Retinal pigment epithelial cell (primary cell): ENCODE data around the gene ISG20.

Source experiments
- DNase-seq: peaks from one replicate; pipeline ENCODE4 v3.0.0-alpha.2; 2010; ENCODE audit warnings: low read depth
- H3K4me3 ChIP-seq: 2 replicates; pipeline ENCODE4 v1.5.1; 2011; ENCODE audit warnings: mild to moderate bottlenecking, low read length, control low read depth, moderate library complexity
- CTCF ChIP-seq: conservative IDR thresholded peaks from 2 replicates; pipeline ENCODE4 v1.5.1; 2011; ENCODE audit warnings: low read depth, low read length, control low read depth, inconsistent platforms

The ISG20 gene

DNA sequence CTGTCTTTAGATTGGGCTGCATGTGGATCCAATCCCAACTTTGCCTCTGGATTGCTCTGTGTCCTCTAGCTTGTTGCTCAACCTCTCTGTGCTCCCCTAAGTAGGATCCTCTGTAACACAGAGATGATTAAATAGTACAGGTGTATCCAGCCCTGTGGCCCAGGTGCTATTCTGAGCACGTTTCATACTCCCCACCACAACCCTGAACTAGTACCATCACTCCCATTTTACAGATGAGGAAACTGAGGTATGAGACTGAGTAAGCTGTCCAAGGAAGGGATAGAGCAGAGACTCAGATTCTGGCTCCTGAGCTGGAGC, 7.2 kb downstream of the ISG20 start:
- no peak overlapping the region for H3K4me3 ChIP-seq
- no peak for TF ChIP-seq CTCF

GRCh38 chr15:88646951-88647350, 8.1 kb downstream of the ISG20 start:
- DNase-seq: no peak
- H3K4me3 ChIP-seq: no peak overlapping the region
- no peak for TF ChIP-seq CTCF

More for the DNA sequence above, 7.2 kb downstream of the ISG20 start:
- no peak for DNase-seq

DNA sequence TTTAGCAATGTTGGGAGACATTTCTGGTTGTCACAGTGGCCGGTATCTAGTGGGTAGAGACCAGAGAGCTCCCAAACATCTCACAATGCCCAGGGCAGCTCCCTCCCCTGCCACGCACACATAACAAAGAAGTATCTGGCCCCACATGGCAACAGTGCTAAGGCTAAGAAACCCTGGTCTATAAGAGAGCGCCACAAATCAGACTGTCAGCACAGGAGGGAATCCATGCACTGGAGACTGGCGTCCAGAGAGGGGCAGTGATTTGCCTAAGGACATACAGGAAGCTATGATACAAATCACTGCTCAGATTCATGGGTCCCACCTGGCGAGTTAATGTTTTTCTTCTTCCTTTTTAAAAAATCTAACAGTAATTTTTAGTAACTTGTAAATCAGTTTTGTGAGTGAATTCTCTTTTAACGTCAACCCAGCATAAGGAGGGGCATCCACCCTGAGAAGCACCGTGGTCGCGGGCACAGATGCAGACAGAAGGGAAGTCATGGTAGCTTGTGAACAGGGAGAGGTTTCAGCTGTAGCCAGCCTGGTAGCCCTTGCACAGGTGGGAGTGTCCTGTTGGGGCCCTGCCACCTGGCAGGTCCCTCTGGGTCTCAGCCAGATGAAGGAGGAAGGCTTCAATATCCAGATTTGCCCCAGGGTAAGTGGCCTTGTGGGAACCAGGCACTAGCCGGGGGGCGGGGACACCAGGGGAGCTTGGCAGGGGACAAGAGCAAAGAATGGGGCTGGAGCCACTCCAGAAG, 8.7 kb downstream of the ISG20 start:
- DNase-seq: no peak

GRCh38 chr15:88648357-88649214, 9.8 kb downstream of the ISG20 start:
- no peak for TF ChIP-seq CTCF
- peak; percentile 68 for DNase-seq
- no peak overlapping the region for H3K4me3 ChIP-seq

More for the DNA sequence above, 8.7 kb downstream of the ISG20 start:
- TF ChIP-seq CTCF: no peak
- H3K4me3 ChIP-seq: no peak overlapping the region

DNA sequence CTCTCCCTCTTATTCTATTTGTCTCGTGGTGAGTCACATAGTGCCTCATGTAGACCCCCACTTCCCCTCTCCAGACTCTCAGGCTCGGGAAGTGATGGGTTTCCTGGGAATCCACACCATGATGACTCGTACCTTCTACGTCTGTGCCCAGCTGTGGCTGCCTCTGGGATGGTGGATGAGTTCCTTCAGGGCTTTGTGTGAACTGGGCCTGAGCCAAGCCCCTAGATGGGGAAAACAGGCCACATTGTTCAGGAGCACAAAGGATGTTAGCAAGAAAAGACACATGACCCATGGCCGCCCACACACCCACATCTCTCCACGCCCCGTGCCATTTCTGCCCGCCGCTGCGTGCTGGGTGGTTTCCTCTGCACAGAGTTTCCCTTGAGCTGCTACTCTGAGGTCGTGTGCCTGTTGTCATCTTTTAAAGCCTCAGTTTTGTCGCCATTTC, 10.5 kb downstream of the ISG20 start:
- no peak for DNase-seq
- no peak for TF ChIP-seq CTCF
- H3K4me3 ChIP-seq: no peak overlapping the region

DNA sequence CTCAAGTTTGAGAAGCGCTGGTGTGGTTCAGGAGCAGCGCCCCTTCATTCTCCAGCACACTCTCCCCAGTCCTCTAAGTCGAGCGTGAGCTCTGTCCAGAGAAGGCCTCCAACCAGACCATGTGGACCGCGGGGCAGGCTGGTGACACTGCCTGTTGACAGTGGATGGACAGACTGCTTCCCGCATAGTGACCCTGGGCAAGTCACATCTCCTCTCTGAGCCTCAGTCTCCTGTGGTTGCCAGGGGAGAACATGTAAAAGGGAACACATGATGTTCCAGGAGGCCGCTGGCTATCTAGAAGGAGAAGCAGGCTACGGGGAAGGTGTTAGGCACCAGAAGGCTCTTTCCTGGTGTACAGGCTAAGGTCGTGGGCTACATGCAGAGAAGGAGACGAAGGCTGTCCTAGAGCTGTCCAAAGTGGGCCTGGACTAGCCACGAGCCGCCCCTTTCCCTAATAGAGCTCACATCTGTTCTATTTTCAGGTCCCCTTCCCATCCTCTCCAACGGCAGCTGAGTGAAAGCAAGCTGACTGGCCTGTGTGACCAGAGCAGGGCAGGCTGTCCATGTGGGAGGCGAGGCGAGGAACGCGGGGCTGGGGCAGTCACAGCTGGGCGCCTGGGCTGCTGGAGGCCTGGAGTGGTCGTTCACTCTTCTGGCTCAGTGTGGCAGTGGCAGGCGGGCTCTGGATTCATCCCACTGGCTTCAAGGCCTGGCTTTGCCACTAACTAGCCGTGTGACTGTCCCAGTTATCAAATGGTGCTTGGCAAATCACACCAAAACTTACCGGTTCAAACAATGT, 11.1 kb downstream of the ISG20 start:
- H3K4me3 ChIP-seq: no peak overlapping the region
- TF ChIP-seq CTCF: no peak
- no peak for DNase-seq
